GM21390 (cell line): ENCODE measurements around the gene GLG1.
"Not testable (repeated sequence)": the region's sequence is repeated elsewhere in the genome, so short reads cannot be mapped to it uniquely, and the experiment has no call there.

ENCODE experiments used
- ATAC-seq: cut with Tn5 transposase; IDR thresholded peaks from one replicate; pipeline ENCODE4 v1.9.1; 2021; ENCODE audit not compliant: unreplicated experiment

The GLG1 gene

DNA sequence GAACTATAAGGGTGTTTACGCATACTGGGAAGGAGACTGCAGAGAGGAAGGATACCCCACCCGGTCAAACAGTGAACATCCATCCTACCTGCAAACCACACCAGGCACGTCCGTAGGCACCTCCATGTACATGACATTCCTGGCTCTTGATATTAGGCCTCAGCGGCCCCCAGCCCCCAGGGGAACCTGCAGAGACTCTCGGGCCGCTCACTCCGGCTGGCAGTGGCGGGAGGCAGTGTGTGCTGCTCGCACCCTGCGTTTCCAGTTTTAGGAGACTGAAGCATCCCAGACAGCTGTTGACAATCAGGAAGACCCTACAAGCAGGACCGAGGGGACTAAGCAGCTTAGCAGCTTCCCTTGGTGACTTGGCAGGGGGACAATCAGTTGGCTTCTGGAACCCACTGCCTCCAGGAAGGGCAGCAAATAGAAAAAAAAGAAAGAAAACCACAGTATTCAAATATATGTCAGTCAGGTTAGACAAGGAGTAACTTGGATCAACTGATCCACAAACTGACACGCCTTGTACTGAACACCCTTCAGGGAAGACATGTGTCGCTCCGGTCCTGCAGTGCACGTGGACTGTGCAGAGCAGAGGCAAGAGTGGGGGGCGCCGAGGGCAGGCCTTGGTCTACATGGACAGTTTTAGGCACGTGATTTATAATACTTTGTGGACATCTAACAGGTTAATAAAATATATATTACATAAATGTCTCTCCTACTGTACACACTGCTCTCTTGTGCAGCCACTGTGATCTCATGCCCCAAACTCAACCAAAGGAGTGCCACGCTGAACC is 155.8 kb downstream of the GLG1 start:
- ATAC-seq: no peak

DNA sequence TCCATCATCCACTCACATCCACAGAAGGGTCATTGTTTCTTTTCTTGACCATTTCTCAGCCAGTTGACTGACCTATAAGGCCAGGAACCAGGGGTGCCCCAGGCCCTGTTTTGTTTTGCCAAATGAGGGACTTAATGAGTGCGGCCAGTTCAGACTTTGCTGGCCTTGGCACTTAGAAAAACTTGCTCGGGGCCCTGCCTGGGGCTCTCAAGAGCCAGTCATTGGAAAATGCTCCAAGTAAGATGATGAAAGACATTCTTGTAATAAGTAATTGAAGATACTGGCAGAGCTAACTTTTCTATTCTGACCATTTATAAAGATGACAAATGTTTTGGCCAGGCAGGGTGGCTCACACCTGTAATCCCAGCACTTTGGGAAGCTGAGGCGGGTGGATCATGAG is 156.7 kb downstream of the GLG1 start:
- no peak for ATAC-seq

DNA sequence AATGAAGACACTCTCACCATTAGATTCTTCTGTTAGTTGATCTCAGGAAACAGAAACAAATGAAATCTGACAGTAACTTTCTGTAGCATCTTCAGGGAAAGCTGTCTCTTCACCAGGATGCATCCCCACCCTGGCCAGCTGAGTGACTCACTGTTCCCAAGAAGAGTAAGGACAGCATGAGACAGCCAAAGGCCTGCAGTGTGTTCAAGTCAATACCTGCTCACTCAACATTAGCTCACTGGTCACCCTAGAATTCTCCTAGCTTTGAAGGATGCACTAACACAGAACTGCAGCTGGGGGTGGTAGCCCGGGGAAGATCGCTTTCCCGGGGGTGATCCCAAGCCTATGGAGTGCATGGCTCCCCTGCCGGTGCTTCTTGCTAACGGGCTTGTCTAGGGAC is 157.4 kb downstream of the GLG1 start:
- no peak for ATAC-seq

DNA sequence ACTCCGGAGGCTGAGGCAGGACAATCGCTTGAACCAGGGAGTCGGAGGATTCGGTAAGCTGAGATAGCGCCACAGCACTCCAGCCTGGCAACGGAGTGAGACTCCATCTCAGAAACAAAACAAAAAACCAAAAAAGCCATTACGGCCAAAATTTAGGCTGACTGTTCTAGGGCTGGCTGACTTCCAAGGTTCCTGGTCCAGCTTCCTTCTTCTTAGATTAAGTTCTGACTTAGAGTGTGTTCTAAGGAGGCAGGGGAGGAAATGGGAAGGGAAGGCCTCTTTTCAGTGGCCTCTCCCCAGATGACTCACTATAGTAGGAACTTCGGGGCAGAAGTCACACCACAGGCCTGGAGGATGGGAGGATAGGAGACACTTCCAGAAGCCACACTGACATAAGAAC is 157.9 kb downstream of the GLG1 start:
- no peak for ATAC-seq

DNA sequence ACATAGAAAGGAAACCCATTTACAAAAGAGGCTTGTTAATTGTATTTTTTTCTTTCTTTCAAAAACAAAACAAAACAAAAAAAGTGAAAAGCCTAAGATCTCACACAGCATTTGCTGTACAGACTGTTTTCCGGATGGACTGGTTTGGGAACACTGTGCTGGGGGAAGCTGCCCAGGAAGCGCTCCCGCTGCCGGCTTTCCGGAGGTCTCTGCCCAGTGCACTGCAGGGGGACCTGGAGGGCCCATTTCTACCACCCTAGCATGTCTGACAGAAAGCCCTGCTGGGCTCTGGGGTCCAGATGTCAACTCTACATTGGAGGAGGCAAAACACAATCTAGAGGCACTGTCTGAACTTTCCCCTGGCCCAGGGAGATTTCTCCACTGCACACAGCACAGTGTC is 159.3 kb downstream of the GLG1 start:
- ATAC-seq: no peak

DNA sequence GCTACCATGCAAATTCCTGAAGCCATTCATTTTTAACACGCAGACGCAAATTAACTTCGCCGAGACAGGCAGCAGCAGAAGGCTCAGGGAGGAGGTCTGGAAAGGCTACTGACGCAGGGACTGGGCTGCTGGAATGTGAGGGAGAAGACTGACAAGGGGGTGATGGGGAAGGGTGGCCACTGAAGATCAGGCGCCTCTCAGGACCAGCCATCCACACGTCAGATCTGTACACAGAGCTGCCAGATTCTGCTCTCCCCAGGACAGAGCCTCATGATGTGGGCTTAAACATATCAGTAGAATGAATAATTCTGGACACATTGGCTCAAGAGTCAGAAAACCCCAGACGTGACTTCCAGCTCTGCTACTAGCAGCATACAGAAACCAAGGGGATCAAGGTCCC is 160.0 kb downstream of the GLG1 start:
- no peak for ATAC-seq

DNA sequence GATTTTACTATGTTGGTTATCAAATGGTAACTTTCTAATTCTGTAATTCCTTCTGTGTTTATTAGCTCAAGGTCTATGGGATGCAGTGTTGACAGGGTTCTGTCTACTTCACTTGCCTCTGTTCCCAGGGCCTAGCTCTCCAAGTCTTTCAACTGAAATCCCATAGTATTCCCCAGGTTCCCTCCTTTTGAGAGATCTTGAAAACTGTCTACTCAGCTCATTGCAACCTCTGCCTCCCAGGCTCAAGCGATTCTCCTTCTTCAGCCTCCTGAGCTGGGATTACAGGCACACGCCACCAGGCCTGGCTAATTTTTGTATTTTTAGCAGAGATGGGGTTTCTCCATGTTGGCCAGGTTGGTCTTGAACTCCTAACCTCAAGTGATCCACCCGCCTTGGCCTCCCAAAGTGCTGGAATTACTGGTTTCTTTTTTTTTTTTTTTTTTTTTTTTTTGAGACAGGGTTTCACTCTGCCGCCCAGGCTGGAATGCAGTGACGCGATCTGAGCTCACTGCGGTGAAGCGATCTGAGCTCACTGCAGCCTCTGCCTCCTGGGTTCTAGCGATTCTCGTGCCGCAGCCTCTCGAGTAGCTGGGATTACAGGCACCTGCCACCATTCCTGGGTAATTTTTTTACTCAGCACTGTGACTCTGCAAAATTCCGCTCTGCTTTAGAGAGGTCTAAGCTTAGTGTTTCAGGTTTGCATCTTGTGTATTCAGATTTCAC is 163.1 kb downstream of the GLG1 start:
- not testable (repeated sequence) for ATAC-seq

DNA sequence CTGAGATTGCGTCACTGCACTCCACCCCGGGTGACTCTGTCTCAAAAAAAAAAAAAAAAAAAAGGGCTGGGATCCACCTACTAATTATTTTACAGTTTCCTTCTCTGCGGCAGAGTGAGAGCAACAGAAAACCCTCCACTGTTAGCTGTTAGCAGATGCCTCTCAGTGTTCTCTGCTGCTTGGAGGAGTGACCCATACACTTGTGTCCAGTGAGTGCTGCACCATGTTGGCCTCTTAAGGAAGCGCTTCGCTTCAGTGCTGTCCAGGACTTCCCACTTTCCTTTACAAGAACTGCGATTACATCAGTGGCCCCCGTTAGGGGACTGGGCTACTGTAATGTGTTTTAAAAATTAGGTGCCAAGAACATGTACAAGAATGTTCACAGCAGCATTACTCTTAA is 167.2 kb downstream of the GLG1 start:
- ATAC-seq: no peak

DNA sequence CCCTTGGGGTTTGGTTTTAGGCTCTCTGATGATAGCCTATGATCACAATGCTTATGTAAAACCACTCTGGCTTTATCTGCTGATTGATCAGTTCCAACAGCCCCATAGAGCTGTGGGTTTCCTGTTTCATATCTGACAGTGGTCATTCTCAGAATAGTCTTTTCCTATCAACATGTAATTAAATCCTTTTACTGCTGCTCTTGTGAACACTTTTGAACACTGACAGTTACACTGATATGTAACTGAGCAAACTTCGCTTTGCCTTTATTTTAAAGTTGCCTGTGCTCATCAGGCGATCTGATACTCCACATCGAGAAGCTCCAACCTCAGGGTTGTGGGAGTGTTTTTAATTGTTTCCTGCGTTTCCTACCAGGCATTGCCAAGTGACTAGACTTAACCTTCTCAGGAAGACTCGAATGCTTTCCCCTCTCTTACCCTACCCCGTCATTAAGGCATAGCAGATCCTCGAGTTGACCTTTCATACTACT is 168.4 kb downstream of the GLG1 start:
- ATAC-seq: no peak

DNA sequence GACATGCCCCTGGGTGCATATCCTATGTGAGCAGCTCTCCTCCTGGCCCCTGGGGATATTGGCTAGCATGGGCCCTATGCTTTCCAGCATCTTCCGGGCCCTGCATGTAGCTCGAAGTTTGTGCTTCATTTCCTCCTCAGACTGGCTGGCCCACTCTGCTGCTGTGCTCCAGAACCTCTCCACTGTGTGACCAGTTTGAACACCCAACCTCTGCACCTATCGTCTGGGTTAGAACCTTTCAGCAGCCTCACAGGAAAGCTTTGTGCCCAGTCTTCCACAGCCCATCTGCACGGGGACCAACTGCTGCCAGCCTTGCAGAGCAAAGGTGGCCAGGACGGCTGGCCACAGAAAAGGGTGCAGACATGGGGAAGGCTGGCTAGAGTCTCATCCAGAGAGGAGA is 175.4 kb downstream of the GLG1 start:
- no peak for ATAC-seq

DNA sequence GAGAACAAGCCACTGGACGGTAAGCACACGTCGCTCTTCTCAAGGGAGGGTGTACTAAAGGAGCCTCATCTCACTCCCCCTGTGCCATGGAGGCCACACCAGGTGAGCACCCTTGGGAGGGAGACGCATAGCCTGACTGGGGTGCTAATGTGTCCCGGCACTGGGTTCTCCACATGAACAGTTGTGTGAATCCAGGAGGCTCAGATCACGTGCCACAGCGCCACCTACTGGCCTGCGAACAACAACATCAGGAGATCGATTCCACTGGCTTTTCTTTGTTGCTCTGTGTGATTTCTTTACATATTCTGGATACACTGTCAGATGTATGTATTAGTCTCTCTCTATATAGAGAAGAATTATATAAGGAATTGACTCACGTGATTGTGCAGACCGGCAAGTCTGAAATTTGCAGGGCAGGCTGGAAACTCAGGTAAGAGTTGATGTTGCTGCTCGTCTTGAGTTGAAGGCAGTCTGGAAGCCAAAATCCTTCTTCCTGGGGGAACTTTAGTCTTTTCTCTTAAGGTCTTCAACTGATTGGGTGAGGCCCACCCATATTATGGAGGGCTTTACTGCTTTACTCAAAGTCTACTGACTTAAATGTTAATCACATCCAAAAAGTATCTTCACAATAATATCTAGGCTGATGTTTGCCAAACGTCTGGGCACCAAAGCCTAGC is 176.7 kb downstream of the GLG1 start:
- peak; percentile 88 for ATAC-seq

DNA sequence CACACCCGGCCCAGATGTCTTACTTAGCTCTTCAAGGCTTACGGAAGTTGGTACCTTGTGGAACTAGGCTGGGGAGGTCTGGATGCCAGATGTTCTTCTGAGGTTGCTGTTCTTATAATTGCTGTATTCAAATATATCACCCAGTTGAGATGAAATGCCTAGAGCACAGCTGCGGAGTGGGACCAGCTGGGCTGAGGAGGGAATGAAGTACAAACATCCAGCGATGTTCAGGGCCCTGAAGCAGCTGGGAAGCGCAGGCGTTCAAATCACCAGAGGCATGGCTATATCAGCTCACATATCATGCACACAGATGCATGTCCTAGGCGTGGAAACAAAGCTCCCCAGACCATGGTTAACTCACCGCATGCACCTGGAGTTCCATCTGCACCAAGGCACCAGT is 178.4 kb downstream of the GLG1 start:
- not testable (repeated sequence) for ATAC-seq

DNA sequence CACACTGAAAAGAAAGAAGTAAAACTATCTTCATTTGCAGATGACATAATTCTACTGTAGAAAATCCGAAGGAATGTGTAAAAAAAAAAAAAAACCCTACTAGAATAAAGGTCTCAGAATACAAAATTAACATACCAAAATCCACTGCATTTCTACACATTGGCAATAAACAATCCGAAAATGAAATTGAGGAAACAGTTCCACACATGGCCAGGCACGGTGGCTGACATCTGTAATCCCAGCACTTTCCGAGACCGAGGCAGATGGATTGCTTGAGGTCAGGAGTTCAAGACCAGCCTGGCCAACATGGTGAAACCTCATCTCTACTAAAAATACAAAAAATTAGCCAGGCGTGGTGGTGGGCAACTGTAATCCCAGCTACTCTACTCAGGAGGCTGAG is 181.2 kb downstream of the GLG1 start:
- ATAC-seq: not testable (repeated sequence)

DNA sequence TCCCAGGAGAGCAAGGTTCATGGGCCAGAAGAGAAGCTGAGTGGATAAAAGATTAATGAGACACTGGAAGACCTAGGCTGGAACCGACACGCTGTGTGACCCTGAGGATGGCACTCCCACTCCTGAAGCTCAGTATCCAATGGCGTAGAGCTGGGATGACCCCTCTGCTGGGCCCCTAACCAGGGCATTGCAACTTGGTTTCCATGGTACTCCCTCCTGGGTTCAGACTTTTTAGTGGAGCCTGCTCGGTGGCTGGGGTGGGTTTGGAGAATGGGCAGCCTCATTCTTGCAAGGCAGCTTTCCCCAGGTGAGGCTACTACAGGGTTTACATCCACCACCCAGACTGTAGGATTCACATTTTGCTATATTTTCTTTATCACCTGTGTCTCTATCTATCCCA is 183.2 kb downstream of the GLG1 start:
- ATAC-seq: not testable (repeated sequence)

DNA sequence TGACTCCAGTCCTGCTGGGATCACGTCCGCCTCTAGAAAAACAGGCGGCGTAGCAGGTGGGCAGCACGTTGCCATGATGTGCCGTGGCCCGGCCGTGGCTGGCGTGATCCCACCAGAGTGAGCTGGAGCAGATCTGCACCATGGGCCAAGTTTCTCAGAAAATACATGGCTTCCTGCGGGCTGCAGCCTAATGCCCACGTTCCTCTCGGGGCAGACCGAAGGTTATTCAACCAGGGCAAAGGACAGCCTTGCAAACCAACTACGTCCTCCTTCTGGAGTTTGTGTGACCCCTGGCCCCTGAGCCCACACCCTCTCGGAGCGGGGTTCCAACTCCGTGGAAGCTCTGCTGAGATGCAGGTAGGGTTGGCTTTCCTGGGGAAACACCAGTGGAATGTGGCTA is 184.8 kb downstream of the GLG1 start:
- not testable (repeated sequence) for ATAC-seq

DNA sequence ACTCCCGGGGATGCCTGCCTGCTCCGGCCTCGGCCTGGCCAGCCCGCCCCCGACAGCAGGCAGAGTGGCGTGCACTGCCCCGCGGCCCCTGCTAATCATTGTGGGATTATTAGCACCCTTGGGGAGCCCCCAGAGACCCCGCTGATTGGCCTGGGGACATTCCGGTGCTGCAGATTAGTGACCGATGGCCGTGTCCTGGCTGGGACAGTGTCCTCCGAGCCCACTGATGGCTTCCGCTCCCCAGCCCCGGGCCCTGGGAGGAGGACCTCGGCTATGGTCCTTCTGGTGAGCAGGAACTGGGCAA is 185.5 kb downstream of the GLG1 start:
- ATAC-seq: not testable (repeated sequence)

DNA sequence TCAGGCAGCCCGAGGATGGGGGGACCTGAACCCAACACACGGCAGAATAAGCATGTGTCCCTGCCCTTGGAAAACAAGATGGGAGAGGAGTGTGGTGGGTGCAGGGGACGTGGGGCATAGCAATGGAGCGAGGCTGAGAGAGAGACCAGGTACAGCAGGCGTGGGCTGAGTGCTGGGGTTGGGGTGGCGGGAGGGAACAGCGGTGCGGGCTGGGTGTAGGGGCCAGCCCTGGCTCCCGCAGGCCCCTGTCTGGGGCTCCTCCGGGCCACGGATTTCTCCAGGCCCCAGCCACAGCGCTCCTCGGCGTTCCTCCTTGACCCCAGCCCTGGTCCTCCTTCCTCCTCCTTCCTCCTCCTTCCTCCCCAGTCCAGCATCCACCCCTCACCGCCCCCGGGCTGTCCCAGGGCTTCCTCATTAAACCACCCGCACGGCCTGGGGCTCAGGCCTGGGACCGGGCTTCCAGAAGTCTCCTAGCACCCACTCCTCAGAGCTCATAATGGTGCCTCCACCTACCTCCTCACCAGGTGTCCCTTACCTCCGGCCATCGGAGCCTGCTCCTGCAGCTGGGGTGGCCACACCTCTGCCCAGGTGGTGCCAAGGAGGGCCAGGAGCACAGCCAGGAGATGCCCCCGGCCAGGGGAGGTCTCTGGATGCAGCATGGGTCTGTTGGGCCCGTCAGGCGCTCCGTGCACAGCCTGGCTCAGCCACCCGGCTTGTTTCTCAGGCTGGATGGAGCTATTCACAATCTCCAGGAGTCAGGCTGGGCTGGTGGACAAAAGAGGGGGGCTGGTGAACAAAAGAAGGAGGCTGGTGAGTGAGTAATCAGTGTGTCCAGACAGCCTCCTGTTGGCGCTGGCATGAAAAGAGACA is 186.1 kb downstream of the GLG1 start, which contains the start of gene CLEC18B:
TSS of gene CLEC18B (minus strand) at position 867 of the 870 bp plus-strand sequence. CDS start at position 659, 208 bp downstream.
- ATAC-seq: not testable (repeated sequence)

DNA sequence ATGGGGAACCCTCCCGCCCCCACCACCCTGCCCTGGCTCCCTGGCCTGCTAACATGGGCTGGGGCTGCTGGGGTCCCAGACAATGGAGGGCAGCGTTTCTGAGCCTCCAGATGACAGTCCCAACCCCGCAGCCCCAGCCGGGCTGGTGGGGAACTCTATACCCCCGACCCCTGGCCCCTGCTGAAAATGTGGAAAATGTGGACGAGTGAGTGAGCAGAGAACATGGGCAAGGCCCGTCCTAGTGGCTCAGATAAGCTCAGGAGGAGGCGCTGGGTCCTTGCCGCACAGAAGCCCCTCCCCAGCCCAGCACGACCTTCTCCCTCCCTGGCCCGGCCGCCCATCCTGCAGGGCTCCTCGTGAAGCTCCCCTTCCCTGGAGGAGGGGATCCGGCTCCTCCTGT is 187.1 kb downstream of the GLG1 start:
- ATAC-seq: not testable (repeated sequence)

DNA sequence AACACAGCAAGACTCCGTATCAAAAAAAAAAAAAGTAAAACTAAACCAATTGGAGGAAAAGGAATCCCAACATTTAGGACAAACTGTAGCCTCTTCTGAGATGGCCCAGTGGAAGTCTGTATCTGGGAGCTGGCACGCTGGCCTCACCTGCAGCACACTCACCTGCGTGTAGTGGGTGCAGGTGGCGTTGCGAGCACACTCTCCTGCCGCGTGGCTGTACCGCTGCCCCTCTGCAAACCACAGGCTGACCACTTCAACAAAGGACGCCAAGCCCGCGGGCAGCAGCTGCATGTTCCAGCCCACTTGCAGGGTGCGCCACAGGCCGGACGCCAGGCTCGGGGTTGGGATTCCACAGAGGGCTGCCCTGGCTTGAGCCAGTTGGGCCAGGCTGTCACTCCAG is 189.0 kb downstream of the GLG1 start:
- ATAC-seq: not testable (repeated sequence)

DNA sequence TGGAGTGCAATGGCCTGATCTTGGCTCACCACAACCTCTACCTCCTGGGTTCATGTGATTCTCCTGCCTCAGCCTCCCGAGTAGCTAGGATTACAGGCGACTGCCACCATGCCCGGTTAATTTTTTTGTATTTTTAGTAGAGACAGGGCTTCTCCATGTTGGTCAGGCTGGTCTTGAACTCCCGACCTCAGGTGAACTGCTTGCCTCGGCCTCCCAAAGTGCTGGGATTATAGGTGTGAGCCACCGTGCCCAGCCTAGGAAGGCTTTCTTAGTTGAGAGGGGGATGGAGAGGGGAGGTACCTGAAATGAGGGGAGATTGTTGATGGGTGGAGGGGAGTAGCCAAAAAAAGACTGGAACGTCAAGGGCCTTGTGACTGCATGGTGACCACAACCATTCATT is 193.0 kb downstream of the GLG1 start:
- ATAC-seq: not testable (repeated sequence)

DNA sequence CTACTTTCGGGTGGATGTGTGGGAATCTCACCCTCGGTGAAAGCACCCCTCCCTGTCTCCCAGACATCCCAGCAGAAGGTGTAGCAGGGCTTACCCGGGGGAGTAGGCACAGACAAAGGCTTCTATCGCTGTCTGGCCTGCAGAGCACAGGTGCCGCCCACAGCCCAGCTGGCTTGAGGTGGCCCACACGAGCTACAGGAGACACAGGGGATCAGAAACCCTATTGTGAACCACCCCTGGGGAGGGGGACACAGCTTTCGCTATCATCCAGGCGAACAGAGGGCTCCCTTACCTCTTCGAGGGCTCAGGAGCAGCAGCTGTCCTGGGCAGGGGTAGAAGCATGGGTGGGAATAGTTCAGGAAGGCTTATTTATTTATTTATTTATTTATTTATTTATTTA is 193.4 kb downstream of the GLG1 start:
- ATAC-seq: not testable (repeated sequence)
